K562 (cell line): Measurements from ENCODE around the gene SLC22A23. TPM values are rescaled to one million over a fixed set of nuclear protein-coding genes. Genes with fewer than 3 reads are reported as not detected.
A peak's percentile ranks its signal among the peaks of the same experiment; 100 is the strongest.

ENCODE experiments used
- ATAC-seq: fragments of 200-7000 bp; cut with Tn5 transposase; 3 replicates; pipeline ENCODE4 v1.9.1; 2020; ENCODE audit warnings: moderate library complexity
- BruUV-seq: library from RNA; stranded (reverse); fragments of 400-500 nt; replicated peaks from 2 replicates; lab custom pipeline; 2021; lab: Mats Ljungman, UMichigan
- CTCF ChIA-PET: fragments of 300-600 bp; formaldehyde crosslinking; extraction: SDS; loops from one replicate; lab custom pipeline; 2021; ENCODE audit warnings: low intra/inter-chr PET ratio; lab: Yijun Ruan, JAX
- POLR2A ChIA-PET: fragments of 300-600, 350-650 bp; sonication (Branson Sonifier 250); formaldehyde crosslinking; extraction: SDS; loops from one replicate; lab custom pipeline; 2021; ENCODE audit warnings: antibody characterized with exemption, inconsistent platforms; lab: Yijun Ruan, JAX
- DNase-seq, 4 experiments: peaks; one replicate each; pipeline versions ENCODE4 v3.0.0 to v3.0.0-alpha.2; 2011 to 2018; ENCODE audit warnings: low spot score in 3 of 4, mixed read lengths in 3 of 4; ENCODE audit errors: extremely low read depth in 1 of 4
- FAIRE-seq: peaks from 2 replicates; lab custom pipeline; 2011; peaks lifted over from hg19 to GRCh38; lab: Jason Lieb, UNC
- H2AFZ ChIP-seq: 2 replicates; pipeline ENCODE4 v1.6.0; 2011; ENCODE audit warnings: low read depth, low read length, control low read depth, inconsistent platforms
- H3K27ac ChIP-seq: fragments of 200-600 bp; 3 replicates; pipeline ENCODE4 v1.8.0; 2011; ENCODE audit warnings: low read depth, mild to moderate bottlenecking, control low read depth, inconsistent platforms, low read length, moderate library complexity, mixed read lengths; ENCODE audit errors: extremely low read depth
- H3K27me3 ChIP-seq, 2 experiments: fragments of 300-600 bp in 1 of 2; 2 replicates in 1 of 2; 3 replicates in 1 of 2; pipeline versions ENCODE4 v1.6.0 to v1.8.0; 2011; ENCODE audit warnings: inconsistent platforms in 2 of 2, low read length in 2 of 2, mild to moderate bottlenecking in 1 of 2, mixed read lengths in 1 of 2, moderate library complexity in 1 of 2; ENCODE audit not compliant: control insufficient read depth in 2 of 2, insufficient read depth in 2 of 2
- H3K36me3 ChIP-seq: fragments of 300-600 bp; 3 replicates; pipeline ENCODE4 v1.8.0; 2011; ENCODE audit warnings: mild to moderate bottlenecking, low read length, inconsistent platforms; ENCODE audit not compliant: control insufficient read depth, insufficient read depth
- H3K4me1 ChIP-seq, 2 experiments: fragments of 200-600 bp in 1 of 2; replicated peaks in 1 of 2; 2 replicates in 1 of 2; 3 replicates in 1 of 2; pipeline versions ENCODE4 v1.5.1 to v1.8.0; 2011; ENCODE audit warnings: inconsistent platforms in 2 of 2, low read length in 2 of 2, mild to moderate bottlenecking in 1 of 2, mixed read lengths in 1 of 2, moderate library complexity in 1 of 2; ENCODE audit not compliant: control insufficient read depth in 2 of 2, insufficient read depth in 2 of 2
- H3K4me2 ChIP-seq: 2 replicates; pipeline ENCODE4 v1.6.1; 2011; ENCODE audit warnings: low read length, control low read depth, inconsistent platforms, mixed read lengths; ENCODE audit not compliant: insufficient read depth
- H3K4me3 ChIP-seq: fragments of 200-600 bp; sonication (generic), shearing (Covaris generic); 2 replicates; pipeline ENCODE4 v1.5.1; 2016; ENCODE audit warnings: control low read depth, inconsistent platforms
- H3K79me2 ChIP-seq: fragments of 200-600 bp; 3 replicates; pipeline ENCODE4 v1.8.0; 2011; ENCODE audit warnings: low read length, inconsistent platforms; ENCODE audit not compliant: control insufficient read depth, insufficient read depth
- H3K9ac ChIP-seq, 2 experiments: 2 replicates each; pipeline versions ENCODE4 v1.6.0 to v1.6.1; 2011; ENCODE audit warnings: low read depth in 2 of 2, low read length in 2 of 2, control low read depth in 1 of 2, inconsistent platforms in 1 of 2, mild to moderate bottlenecking in 1 of 2, mixed read lengths in 1 of 2; ENCODE audit not compliant: insufficient read depth in 1 of 2
- H3K9me1 ChIP-seq: one replicate; pipeline ENCODE4 v1.6.0; 2011; ENCODE audit warnings: inconsistent platforms, mild to moderate bottlenecking, low read length, moderate library complexity; ENCODE audit not compliant: control insufficient read depth, insufficient read depth
- H3K9me3 ChIP-seq: replicated peaks from 2 replicates; pipeline ENCODE4 v1.5.1; 2011; ENCODE audit warnings: low read depth, low read length, inconsistent platforms; ENCODE audit not compliant: control insufficient read depth, insufficient read depth
- H4K20me1 ChIP-seq: replicated peaks from 2 replicates; pipeline ENCODE4 v1.6.1; 2011; ENCODE audit warnings: low read length, inconsistent platforms, mixed read lengths; ENCODE audit not compliant: control insufficient read depth, insufficient read depth
- PHF21A ChIP-seq: fragments of 450-650 bp; IDR thresholded peaks from 2 replicates; pipeline ENCODE4 v1.6.1; 2017; ENCODE audit warnings: low read depth, borderline replicate concordance
- PKNOX1 ChIP-seq: fragments of 450-650 bp; IDR thresholded peaks from 2 replicates; pipeline ENCODE4 v1.6.1; 2016
- RAD21 ChIP-seq, 2 experiments: fragments of 250-450 bp in 1 of 2; fragments of 450-650 bp in 1 of 2; sonication (Bioruptor Pico) in 1 of 2; formaldehyde crosslinking in 1 of 2; IDR thresholded peaks in 1 of 2; conservative IDR thresholded peaks in 1 of 2; 2 replicates each; pipeline versions ENCODE4 v1.4.0 to v1.8.0; 2020 to 2022; ENCODE audit warnings: mild to moderate bottlenecking in 2 of 2, moderate library complexity in 1 of 2
- REST ChIP-seq, 2 experiments: fragments of 450-650 bp; formaldehyde crosslinking in 1 of 2; IDR thresholded peaks; 2 replicates each; pipeline versions ENCODE4 v1.4.0 to v1.6.1; 2014 to 2020; ENCODE audit warnings: mild to moderate bottlenecking in 2 of 2, borderline replicate concordance in 1 of 2, low read depth in 1 of 2
- RHOXF2B ChIP-seq: fragments of 250-450 bp; sonication (Bioruptor Pico); conservative IDR thresholded peaks from 2 replicates; pipeline ENCODE4 v1.5.1; 2021
- SMC3 ChIP-seq: conservative IDR thresholded peaks from 2 replicates; pipeline ENCODE4 v1.6.1; 2011; ENCODE audit warnings: low read depth, low read length, improper control_type of control experiment; ENCODE audit not compliant: insufficient read depth
- ZNF263 ChIP-seq: sonication (generic); formaldehyde crosslinking; IDR thresholded peaks from 2 replicates; pipeline ENCODE4 v1.8.0; 2022; ENCODE audit warnings: mild to moderate bottlenecking, missing genetic modification reagents, borderline replicate concordance
- WGBS: fragments of 100-300 bp; shearing (Covaris generic); methylation state at CpG from one replicate; pipeline ENCODE4 v1.1.6; 2016; ENCODE audit warnings: low coverage, mixed read lengths; ENCODE audit not compliant: insufficient coverage; ENCODE audit errors: missing lambda C conversion rate; 5-methylcytosine and 5-hydroxymethylcytosine counted together
- in situ Hi-C: fragments of 300-500 bp; cut with MboI; formaldehyde crosslinking; loops from 4 replicates; pipeline ENCODE4 v1.15.0; 2018; ENCODE audit warnings: inconsistent platforms, mixed read lengths
- intact Hi-C: fragments of 100-400 bp; cut with micrococcal nuclease; formaldehyde crosslinking; loops from 2 replicates; pipeline ENCODE4 v1.14.2; 2022
- polyA plus RNA-seq, 8 experiments: library from polyadenylated mRNA; depleted of rRNA in 4 of 8; stranded (reverse) in 5 of 8; unstranded in 3 of 8; fragments of >200 nt; fragmentation: Nextera tagmentation in 2 of 8; fragmentation: Illumina TruSeq in 1 of 8; extraction: Ambion mirVana in 2 of 8; extraction: Trizol in 1 of 8; gene quantifications; 2 replicates each; pipeline versions ENCODE4 v1.2.1 to v1.2.3, GENCODE V29; 2011 to 2014; ENCODE audit warnings: inconsistent platforms in 1 of 8, missing spikeins in 1 of 8
- total RNA-seq, 7 experiments: library from RNA; depleted of rRNA in 6 of 7; stranded (reverse); fragments of >200 nt in 6 of 7; fragmentation: Illumina TruSeq in 2 of 7; extraction: Trizol in 2 of 7; gene quantifications; 2 replicates each; pipeline versions ENCODE4 v1.2.1 to v1.2.3, GENCODE V29; 2011 to 2021; ENCODE audit warnings: low replicate concordance in 1 of 7

The SLC22A23 gene
- total and polyA plus RNA-seq, 9 of the 15 experiments (the other 6 are each of a cell fraction or from before 2014, with no cell fraction given) = 0.30 to 8.7 (median 2.5) TPM

GRCh38 chr6:3294921-3295871 lies 161.7 kb downstream of the SLC22A23 start:
- no peak for FAIRE-seq
- ChIA-PET POLR2A (interaction anchor here (0.6 to 1.3 kb wide), 2 partner anchors 10 to 13 kb away, joined by 3 to 5 read pairs; no protein-coding TSS in a partner anchor), CTCF (no interaction called here)
- DNase-seq = no peak
- no TSS peak for BruUV-seq
- no peak overlapping the region for H2AFZ ChIP-seq
- H3K4me3 ChIP-seq = no peak overlapping the region
- ATAC-seq = peak; percentile 58
- 67% methylated on average over 29 of the region's 29 CpGs for WGBS
- no peaks in the 10 kb centered on the region for H3K9me3 ChIP-seq
- no peaks in the 10 kb centered on the region for H3K27me3 ChIP-seq
- H3K27ac ChIP-seq = no peak overlapping the region
- no peak overlapping the region for H3K4me2 ChIP-seq
- H4K20me1 ChIP-seq = no peaks in the 10 kb centered on the region
- no peaks in the 10 kb centered on the region for H3K9me1 ChIP-seq
- intact Hi-C loops = no loop called here
- in situ Hi-C loops = no loop called here
- H3K79me2 ChIP-seq = no peaks in the 10 kb centered on the region
- peaks cover 27% of the 10 kb centered on the region in 2 experiments for H3K4me1 ChIP-seq
- H3K36me3 ChIP-seq = no peaks in the 10 kb centered on the region
- H3K9ac ChIP-seq = peak overlapping the region in 1 of 2 experiments; percentile 3; a peak in 1 of 4 replicates
- TF ChIP-seq PHF21A (no peak), RAD21 (CRISPR knock-in tag; conservative IDR thresholded peaks at IDR 0.05 in 1 of 2, IDR thresholded peaks at IDR 0.05 in 1 of 2) (peak; percentile 39 to 46; a peak in 3 of 4 replicates), SMC3 (0 out of 2 replicates have a peak, but pooled peaks have one; percentile 9), PKNOX1 (peak; percentile 36; the same call in 1 of the 2 replicates), RHOXF2B (CRISPR knock-in tag) (no peak), REST (IDR thresholded peaks at IDR 0.05; ENCODE audit: borderline replicate concordance) (peak; percentile 36; the same call in 1 of the 2 replicates), REST (CRISPR knock-in tag; IDR thresholded peaks at IDR 0.05; ENCODE audit: low read depth) (no peak), ZNF263 (CRISPR knock-in tag) (0 out of 2 replicates have a peak, but pooled peaks have one; percentile 41)
